ENCODE data around the gene IL18BP.

DNA sequence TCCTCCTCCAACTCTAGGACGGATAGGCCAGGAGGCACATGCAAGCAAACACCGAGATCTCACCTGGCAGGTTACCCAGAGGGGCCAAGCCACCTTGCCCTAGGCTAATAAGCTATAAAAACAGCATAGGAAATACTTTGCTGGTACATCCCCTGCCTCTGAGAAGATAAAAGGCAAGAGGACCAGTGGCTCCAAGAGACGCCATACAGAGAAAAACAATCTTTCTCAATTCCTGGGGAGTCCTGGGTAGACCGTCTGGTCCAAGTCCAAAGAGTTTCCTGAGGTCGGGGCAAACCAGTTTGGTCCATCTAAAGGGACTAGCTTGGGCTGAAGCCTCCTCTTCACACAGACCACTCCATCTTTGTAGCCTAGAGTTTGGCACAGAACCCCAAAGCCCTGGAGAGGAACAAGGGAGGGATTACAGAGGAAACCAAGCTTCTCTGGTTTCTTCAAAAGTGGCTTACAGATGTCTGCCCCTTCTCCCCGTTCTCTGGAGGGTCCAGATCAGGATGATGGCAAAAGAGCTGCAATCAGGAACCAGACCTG lies 41.2 kb downstream of the IL18BP start:
- TF ChIP-seq, protein P1, sequence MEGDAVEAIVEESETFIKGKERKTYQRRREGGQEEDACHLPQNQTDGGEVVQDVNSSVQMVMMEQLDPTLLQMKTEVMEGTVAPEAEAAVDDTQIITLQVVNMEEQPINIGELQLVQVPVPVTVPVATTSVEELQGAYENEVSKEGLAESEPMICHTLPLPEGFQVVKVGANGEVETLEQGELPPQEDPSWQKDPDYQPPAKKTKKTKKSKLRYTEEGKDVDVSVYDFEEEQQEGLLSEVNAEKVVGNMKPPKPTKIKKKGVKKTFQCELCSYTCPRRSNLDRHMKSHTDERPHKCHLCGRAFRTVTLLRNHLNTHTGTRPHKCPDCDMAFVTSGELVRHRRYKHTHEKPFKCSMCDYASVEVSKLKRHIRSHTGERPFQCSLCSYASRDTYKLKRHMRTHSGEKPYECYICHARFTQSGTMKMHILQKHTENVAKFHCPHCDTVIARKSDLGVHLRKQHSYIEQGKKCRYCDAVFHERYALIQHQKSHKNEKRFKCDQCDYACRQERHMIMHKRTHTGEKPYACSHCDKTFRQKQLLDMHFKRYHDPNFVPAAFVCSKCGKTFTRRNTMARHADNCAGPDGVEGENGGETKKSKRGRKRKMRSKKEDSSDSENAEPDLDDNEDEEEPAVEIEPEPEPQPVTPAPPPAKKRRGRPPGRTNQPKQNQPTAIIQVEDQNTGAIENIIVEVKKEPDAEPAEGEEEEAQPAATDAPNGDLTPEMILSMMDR (conservative IDR thresholded peaks at IDR 0.05) = no peak
- TF ChIP-seq ZFX (IDR thresholded peaks at IDR 0.05) = no peak

All from C4-2B (cell line).